Glutamatergic neuron (in vitro differentiated cells): Measurements from ENCODE around the gene C2orf68. TPM values are rescaled to one million over a fixed set of nuclear protein-coding genes. Genes with fewer than 3 reads are reported as not detected.
A peak's percentile ranks its signal among the peaks of the same experiment; 100 is the strongest.

Experiments
- DNase-seq: peaks from one replicate; pipeline ENCODE4 v3.0.0; 2022
- H3K27ac Mint-ChIP-seq: one replicate; pipeline ENCODE4 v1.8.0; 2020; ENCODE audit warnings: mild to moderate bottlenecking, mixed read lengths, inconsistent platforms; ENCODE audit not compliant: unreplicated experiment
- H3K27me3 Mint-ChIP-seq: one replicate; pipeline ENCODE4 v1.8.0; 2020; ENCODE audit warnings: mild to moderate bottlenecking, moderate library complexity, mixed read lengths, inconsistent platforms; ENCODE audit not compliant: unreplicated experiment
- H3K36me3 Mint-ChIP-seq: one replicate; pipeline ENCODE4 v1.8.0; 2020; ENCODE audit warnings: mild to moderate bottlenecking, mixed read lengths, inconsistent platforms; ENCODE audit not compliant: unreplicated experiment
- H3K4me1 Mint-ChIP-seq: one replicate; pipeline ENCODE4 v1.8.0; 2020; ENCODE audit warnings: mild to moderate bottlenecking, low read depth, mixed read lengths, inconsistent platforms; ENCODE audit not compliant: unreplicated experiment
- H3K4me3 Mint-ChIP-seq: one replicate; pipeline ENCODE4 v1.8.0; 2020; ENCODE audit warnings: mild to moderate bottlenecking, mixed read lengths, inconsistent platforms; ENCODE audit not compliant: unreplicated experiment
- H3K9me3 Mint-ChIP-seq: one replicate; pipeline ENCODE4 v1.8.0; 2020; ENCODE audit warnings: mild to moderate bottlenecking, moderate library complexity, mixed read lengths, inconsistent platforms; ENCODE audit not compliant: unreplicated experiment
- CTCF ChIP-seq: fragments of 200-600 bp; sonication (generic); IDR thresholded peaks from one replicate; pipeline ENCODE4 v1.5.0; 2021; ENCODE audit not compliant: partially characterized antibody, unreplicated experiment
- total RNA-seq: library from RNA; stranded (reverse); fragmentation: NEBNext Ultra II Directional; extraction: Animal tissue kit (Norgen Biotek cat#: 25700); gene quantifications from one replicate; pipeline ENCODE4 v1.2.1, GENCODE V29; 2021; ENCODE audit not compliant: unreplicated experiment

Gene C2orf68
- total RNA-seq, 1 donor from 2014 or later = 51.0 TPM

- peaks cover 2% of the 10 kb centered on the region for H3K4me1 Mint-ChIP-seq
- H3K27ac Mint-ChIP-seq = no peak overlapping the region
- no peak for DNase-seq
- H3K4me3 Mint-ChIP-seq = peak overlapping the region; percentile 13
- TF ChIP-seq CTCF = no peak
- H3K27me3 Mint-ChIP-seq = peaks cover 8% of the 10 kb centered on the region
- peaks cover 6% of the 10 kb centered on the region for H3K9me3 Mint-ChIP-seq
- H3K36me3 Mint-ChIP-seq = no peaks in the 10 kb centered on the region
These were observed 26.1 kb downstream of the C2orf68 start for GRCh38 chr2:85585781-85586105.

- Mint-ChIP-seq H3K27me3 (peaks cover 6% of the 10 kb centered on the region), H3K4me3 (peak overlapping the region; percentile 68), H3K9me3 (peaks cover 6% of the 10 kb centered on the region), H3K4me1 (peaks cover under 1% of the 10 kb centered on the region), H3K27ac (peak overlapping the region; percentile 48), H3K36me3 (no peaks in the 10 kb centered on the region)
- no peak for DNase-seq
- TF ChIP-seq CTCF = no peak
These were observed 26.7 kb downstream of the C2orf68 start for GRCh38 chr2:85584857-85585780.

GRCh38 chr2:85584354-85584856 lies 27.5 kb downstream of the C2orf68 start, which contains the start of gene VAMP5:
Gene VAMP5 (plus strand): TSS chr2:85584431. CDS start chr2:85584491, 60 bp downstream.
- TF ChIP-seq CTCF = no peak
- Mint-ChIP-seq H3K4me3 (peak within 1 kb of the TSS; percentile 70), H3K27me3 (peaks cover 6% of the 10 kb centered on the region), H3K27ac (peak within 1 kb of the TSS; percentile 48), H3K36me3 (no peaks in the 10 kb centered on the region), H3K4me1 (no peaks in the 10 kb centered on the region), H3K9me3 (peaks cover 5% of the 10 kb centered on the region)
- DNase-seq = peak; percentile 50

GRCh38 chr2:85583667-85584353 lies 28.1 kb downstream of the C2orf68 start:
- TF ChIP-seq CTCF = no peak
- H3K9me3 Mint-ChIP-seq = peaks cover 5% of the 10 kb centered on the region
- H3K4me1 Mint-ChIP-seq = peaks cover 4% of the 10 kb centered on the region
- no peak overlapping the region for H3K27ac Mint-ChIP-seq
- DNase-seq = no peak
- H3K4me3 Mint-ChIP-seq = peak overlapping the region; percentile 70
- H3K36me3 Mint-ChIP-seq = no peaks in the 10 kb centered on the region
- peaks cover 6% of the 10 kb centered on the region for H3K27me3 Mint-ChIP-seq
